Tibial artery (tissue), 4 donors: ENCODE results near the gene SPRED2.

ENCODE experiments used
- DNase-seq, 2 donors: peaks; one replicate each; pipeline ENCODE4 v3.0.0-alpha.2; 2019
- H3K27ac ChIP-seq, 2 donors: fragments of 200-600 bp; sonication (generic) in 1 of 2; 1 replicate in 1 of 2; 2 replicates in 1 of 2; pipeline ENCODE4 v1.5.1; 2018 to 2019; ENCODE audit warnings: mild to moderate bottlenecking in 1 of 2
- H3K27me3 ChIP-seq, 2 donors: fragments of 200-600 bp; sonication (generic) in 1 of 2; one replicate each; pipeline versions ENCODE4 v1.5.1 to v1.6.0; 2016 to 2019
- H3K36me3 ChIP-seq, 3 donors: fragments of 200-600 bp; sonication (generic) in 2 of 3; one replicate each; pipeline ENCODE4 v1.5.1; 2016 to 2019; ENCODE audit warnings: mild to moderate bottlenecking in 2 of 3
- H3K4me1 ChIP-seq, 4 donors: fragments of 200-600 bp; sonication (generic) in 2 of 4; 1 replicate in 3 of 4; 2 replicates in 1 of 4; pipeline ENCODE4 v1.5.1; 2016 to 2019
- H3K4me3 ChIP-seq, 2 donors: fragments of 200-600 bp; sonication (generic) in 1 of 2; 1 replicate in 1 of 2; 2 replicates in 1 of 2; pipeline ENCODE4 v1.5.1; 2018 to 2019; ENCODE audit warnings: mild to moderate bottlenecking in 2 of 2
- H3K9me3 ChIP-seq, 3 donors: fragments of 200-600 bp; sonication (generic) in 1 of 3; one replicate each; pipeline ENCODE4 v1.5.1; 2016 to 2019
- CTCF ChIP-seq, 2 experiments: fragments of 200-600 bp in 1 of 2; fragments of 450-650 bp in 1 of 2; IDR thresholded peaks; one replicate each; pipeline ENCODE4 v1.5.1; 2017 to 2019; ENCODE audit warnings: antibody characterized with exemption in 2 of 2, mild to moderate bottlenecking in 1 of 2, moderate library complexity in 1 of 2
- intact Hi-C: fragments of 100-400 bp; cut with DNase I; formaldehyde crosslinking; loops from one replicate; pipeline ENCODE4 v1.15.0; 2023; ENCODE audit warnings: low total_unique reads

SPRED2 gene

GRCh38 chr2:65363879-65364666 is 68.3 kb downstream of the SPRED2 start:
- no peak for DNase-seq
- Histone ChIP-seq H3K27me3 (no peaks in the 10 kb centered on the region), H3K4me1 (peaks cover 0 to 41% (median 22%) of the 10 kb centered on the region in 4 donors), H3K9me3 (no peaks in the 10 kb centered on the region), H3K36me3 (no peaks in the 10 kb centered on the region), H3K4me3 (no peak overlapping the region), H3K27ac (no peak overlapping the region)
- intact Hi-C loops, result no loop called here
- no peak for TF ChIP-seq CTCF (IDR thresholded peaks at IDR 0.05)

- intact Hi-C loops, result no loop called here
- TF ChIP-seq CTCF (IDR thresholded peaks at IDR 0.05), result no peak
- no peak overlapping the region for H3K27ac ChIP-seq
- no peaks in the 10 kb centered on the region for H3K27me3 ChIP-seq
- no peaks in the 10 kb centered on the region for H3K9me3 ChIP-seq
- no peaks in the 10 kb centered on the region for H3K36me3 ChIP-seq
- no peak for DNase-seq
- H3K4me1 ChIP-seq, result peaks cover 0 to 39% (median 16%) of the 10 kb centered on the region in 4 donors
- H3K4me3 ChIP-seq, result no peak overlapping the region
Observed at GRCh38 chr2:65361623-65362022, 70.8 kb downstream of the SPRED2 start.

- DNase-seq, result no peak
- no peaks in the 10 kb centered on the region for H3K36me3 ChIP-seq
- no peak overlapping the region for H3K4me3 ChIP-seq
- intact Hi-C loops, result no loop called here
- H3K27me3 ChIP-seq, result no peaks in the 10 kb centered on the region
- no peaks in the 10 kb centered on the region for H3K9me3 ChIP-seq
- H3K4me1 ChIP-seq, result peaks cover 0 to 27% (median 7%) of the 10 kb centered on the region in 4 donors
- TF ChIP-seq CTCF (IDR thresholded peaks at IDR 0.05), result no peak
- H3K27ac ChIP-seq, result no peak overlapping the region
Observed at GRCh38 chr2:65360441-65360840, 72.0 kb downstream of the SPRED2 start.

GRCh38 chr2:65358678-65359400 is 73.6 kb downstream of the SPRED2 start:
- H3K4me1 ChIP-seq, result peaks cover 0 to 25% (median 7%) of the 10 kb centered on the region in 4 donors
- intact Hi-C loops, result no loop called here

GRCh38 chr2:65357959-65358294 is 74.5 kb downstream of the SPRED2 start:
- peaks cover 0 to 25% (median 7%) of the 10 kb centered on the region in 4 donors for H3K4me1 ChIP-seq
- H3K27ac ChIP-seq, result no peak overlapping the region
- H3K4me3 ChIP-seq, result no peak overlapping the region
- H3K9me3 ChIP-seq, result no peaks in the 10 kb centered on the region
- TF ChIP-seq CTCF (IDR thresholded peaks at IDR 0.05), result no peak
- intact Hi-C loops, result no loop called here
- DNase-seq, result no peak
- H3K27me3 ChIP-seq, result no peaks in the 10 kb centered on the region
- no peaks in the 10 kb centered on the region for H3K36me3 ChIP-seq

More at GRCh38 chr2:65358678-65359400, 73.6 kb downstream of the SPRED2 start:
- no peak for DNase-seq
- no peaks in the 10 kb centered on the region for H3K9me3 ChIP-seq
- H3K27ac ChIP-seq, result peak overlapping the region; percentile 12 to 23
- TF ChIP-seq CTCF (IDR thresholded peaks at IDR 0.05), result no peak
- H3K4me3 ChIP-seq, result no peak overlapping the region
- no peaks in the 10 kb centered on the region for H3K36me3 ChIP-seq
- no peaks in the 10 kb centered on the region for H3K27me3 ChIP-seq
